Gastrocnemius medialis (tissue), 4 donors: ENCODE measurements around the gene TMEM218.

Experiments
- POLR2A ChIP-seq, 2 donors: fragments of 450-650 bp; IDR thresholded peaks; one replicate each; pipeline ENCODE4 v1.6.1; 2017; ENCODE audit warnings: antibody characterized with exemption in 2 of 2, mild to moderate bottlenecking in 2 of 2, moderate library complexity in 2 of 2
- TF ChIP-seq, protein P1 (sequence below), 5 experiments: fragments of 450-650 bp in 3 of 5; fragments of 200-600 bp in 2 of 5; sonication (generic) in 2 of 5; IDR thresholded peaks in 4 of 5; conservative IDR thresholded peaks in 1 of 5; 1 replicate in 4 of 5; 2 replicates in 1 of 5; pipeline ENCODE4 v1.5.1; 2016 to 2019; ENCODE audit warnings: antibody characterized with exemption in 5 of 5, mild to moderate bottlenecking in 3 of 5, moderate library complexity in 3 of 5

DNA sequence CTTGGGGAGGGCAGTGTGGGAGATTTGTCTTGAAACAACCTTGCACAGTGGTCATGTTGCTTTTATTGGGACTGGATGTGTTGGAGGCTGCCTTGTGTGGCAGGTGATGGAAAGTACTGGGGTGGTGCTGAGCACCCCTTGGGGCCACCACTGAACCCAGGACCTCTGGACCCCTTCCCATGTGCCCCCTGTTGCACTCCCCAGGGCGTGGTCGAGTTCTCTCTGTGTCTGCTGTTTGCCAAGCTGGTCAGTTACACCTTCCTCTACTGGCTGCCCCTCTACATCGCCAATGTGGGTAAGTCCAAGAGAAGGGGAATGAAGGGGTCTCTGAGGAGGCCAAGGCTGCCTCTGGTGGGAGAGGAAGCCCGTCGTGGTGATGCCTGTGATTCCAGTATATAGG, 29.4 kb downstream of the TMEM218 start:
- TF ChIP-seq, protein P1, sequence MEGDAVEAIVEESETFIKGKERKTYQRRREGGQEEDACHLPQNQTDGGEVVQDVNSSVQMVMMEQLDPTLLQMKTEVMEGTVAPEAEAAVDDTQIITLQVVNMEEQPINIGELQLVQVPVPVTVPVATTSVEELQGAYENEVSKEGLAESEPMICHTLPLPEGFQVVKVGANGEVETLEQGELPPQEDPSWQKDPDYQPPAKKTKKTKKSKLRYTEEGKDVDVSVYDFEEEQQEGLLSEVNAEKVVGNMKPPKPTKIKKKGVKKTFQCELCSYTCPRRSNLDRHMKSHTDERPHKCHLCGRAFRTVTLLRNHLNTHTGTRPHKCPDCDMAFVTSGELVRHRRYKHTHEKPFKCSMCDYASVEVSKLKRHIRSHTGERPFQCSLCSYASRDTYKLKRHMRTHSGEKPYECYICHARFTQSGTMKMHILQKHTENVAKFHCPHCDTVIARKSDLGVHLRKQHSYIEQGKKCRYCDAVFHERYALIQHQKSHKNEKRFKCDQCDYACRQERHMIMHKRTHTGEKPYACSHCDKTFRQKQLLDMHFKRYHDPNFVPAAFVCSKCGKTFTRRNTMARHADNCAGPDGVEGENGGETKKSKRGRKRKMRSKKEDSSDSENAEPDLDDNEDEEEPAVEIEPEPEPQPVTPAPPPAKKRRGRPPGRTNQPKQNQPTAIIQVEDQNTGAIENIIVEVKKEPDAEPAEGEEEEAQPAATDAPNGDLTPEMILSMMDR (IDR thresholded peaks at IDR 0.05 in 4 of 5, conservative IDR thresholded peaks at IDR 0.05 in 1 of 5): no peak
- TF ChIP-seq POLR2A (IDR thresholded peaks at IDR 0.05): no peak
